NCI-H460 (cell line): Measurements from ENCODE around the gene MROH7. TPM values are rescaled to one million over a fixed set of nuclear protein-coding genes. Genes with fewer than 3 reads are reported as not detected.
A peak's percentile ranks its signal among the peaks of the same experiment; 100 is the strongest.

Source experiments
- DNase-seq: peaks from one replicate; pipeline ENCODE4 v3.0.0-alpha.2; 2016; ENCODE audit warnings: low read depth; ENCODE audit errors: extremely low read depth
- total RNA-seq: library from RNA; depleted of rRNA; stranded (reverse); fragments of >200 nt; shearing (Covaris generic); gene quantifications from 2 replicates; pipeline ENCODE4 v1.2.3, GENCODE V29; 2014

Gene MROH7
- total RNA-seq, 1 experiment from 2014 or later, result not detected

GRCh38 chr1:54649130-54649898, 7.7 kb downstream of the MROH7 start:
- no peak for DNase-seq

GRCh38 chr1:54649921-54650320, 8.3 kb downstream of the MROH7 start:
- DNase-seq, result no peak

GRCh38 chr1:54650417-54650816, 8.8 kb downstream of the MROH7 start:
- DNase-seq, result no peak

DNA sequence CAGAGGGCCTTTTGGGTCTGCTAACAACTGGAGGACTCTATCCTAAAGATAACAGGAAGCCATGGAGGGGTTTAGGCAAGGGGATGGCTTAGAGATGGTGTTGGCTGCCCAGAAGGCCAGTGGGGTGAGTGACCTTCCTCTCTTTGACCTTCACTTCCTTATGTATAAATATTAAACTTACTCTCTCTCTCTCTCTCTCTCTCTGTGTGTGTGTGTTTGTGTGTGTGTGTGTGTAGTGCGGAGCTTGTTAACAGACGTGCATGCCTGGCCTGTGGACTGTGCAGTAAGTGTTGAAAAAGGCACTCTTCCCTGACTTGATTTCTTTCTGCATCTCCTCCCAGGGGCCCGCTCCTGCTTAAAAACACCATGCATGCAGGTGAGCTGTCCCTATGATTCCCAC, 10.0 kb downstream of the MROH7 start:
- DNase-seq, result no peak

- no peak for DNase-seq
These were observed 10.6 kb downstream of the MROH7 start for GRCh38 chr1:54652168-54652567.

DNA sequence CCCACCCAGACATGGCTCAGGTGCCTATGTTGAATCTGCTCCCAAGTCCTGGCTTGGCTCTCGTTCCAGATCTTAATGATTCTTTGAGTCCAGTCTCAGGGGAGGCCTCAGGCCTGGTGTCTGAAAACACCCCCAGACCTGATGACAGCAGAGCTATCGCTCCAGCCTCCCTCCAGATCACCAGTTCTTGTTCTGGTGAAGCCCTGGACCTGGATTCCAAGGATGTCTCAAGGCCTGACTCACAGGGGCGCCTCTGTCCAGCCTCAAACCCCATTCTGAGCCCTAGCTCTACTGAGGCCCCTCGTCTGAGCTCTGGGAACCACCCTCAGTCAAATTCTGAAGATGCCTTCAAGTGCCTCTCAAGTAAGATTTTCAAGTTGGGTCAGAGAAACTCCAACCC, 11.4 kb downstream of the MROH7 start:
- no peak for DNase-seq

DNA sequence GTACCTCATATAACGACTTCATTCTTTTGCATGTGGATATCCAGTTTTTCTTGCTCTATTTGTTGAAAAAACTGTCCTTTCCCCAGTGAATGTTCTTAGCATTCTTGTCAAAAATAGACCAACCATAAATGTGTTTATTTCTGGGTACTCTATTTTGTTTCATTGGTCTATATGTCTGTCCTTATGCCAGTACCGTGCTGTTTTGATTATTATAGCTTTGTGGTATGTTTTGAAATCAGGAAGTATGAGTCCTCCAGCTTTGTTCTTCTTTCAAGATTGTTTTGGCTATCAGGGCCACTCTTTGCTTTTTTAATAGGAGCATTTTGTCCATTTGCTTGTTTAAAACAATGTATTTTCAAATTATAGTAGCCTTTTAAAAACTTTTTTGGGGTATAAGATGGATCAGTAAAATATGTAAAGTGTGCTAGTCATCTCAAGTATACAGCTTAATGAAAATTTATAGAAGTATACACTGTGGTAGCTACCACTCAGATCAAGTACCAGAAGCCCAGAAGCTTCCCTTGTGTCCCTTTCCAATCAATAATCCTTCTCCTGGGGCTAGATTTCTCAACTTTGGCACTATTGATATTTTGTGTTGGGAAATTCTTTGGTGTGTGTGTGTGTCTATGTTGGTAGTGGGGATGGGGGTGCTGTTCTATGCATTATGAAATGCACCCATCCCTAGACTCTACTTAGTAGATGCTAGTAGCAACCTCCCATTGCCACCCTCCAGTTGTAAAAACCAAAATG, 16.8 kb downstream of the MROH7 start:
- DNase-seq, result no peak

DNA sequence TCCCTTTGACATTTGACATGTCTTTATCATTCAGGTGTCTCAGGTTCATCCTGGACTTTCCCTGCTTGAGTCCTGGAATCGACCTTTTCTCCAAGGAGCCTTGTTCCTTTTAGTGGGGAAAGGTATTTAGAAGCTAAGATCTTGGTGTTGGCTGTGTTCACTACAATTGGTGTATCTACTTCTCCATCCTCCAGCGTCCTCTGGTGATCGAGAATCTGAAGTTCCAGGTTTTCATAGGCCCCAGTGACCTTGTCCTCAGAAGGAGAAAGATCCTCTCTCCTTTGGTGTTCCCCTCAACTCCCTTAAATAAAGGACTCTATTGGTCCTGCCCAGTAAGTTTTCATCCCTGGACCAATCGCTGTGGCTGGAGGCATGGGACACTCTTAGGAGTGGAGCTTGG, 22.1 kb downstream of the MROH7 start:
- DNase-seq, result no peak

GRCh38 chr1:54664364-54664763, 22.8 kb downstream of the MROH7 start:
- DNase-seq, result no peak

DNA sequence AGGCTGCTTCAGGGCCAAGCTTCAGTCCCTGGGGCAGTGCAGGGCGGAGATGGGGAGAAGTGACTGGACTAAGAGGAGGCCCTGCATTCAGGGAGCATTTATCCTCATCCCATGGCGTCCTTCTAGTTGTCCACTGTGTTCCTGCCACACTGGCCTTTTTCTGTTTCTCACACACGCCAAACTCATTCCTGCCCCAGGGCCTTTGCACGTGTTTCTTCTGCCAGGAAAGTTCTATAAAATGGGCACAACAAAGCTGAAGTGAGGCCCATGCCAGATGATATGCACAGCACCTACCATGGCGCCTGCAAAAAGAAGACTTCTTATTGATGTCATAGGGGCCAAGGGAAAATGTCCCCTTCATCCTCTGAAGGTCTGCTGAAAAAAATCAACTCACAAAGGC, 24.3 kb downstream of the MROH7 start:
- DNase-seq, result no peak

- no peak for DNase-seq
These were observed 24.7 kb downstream of the MROH7 start for GRCh38 chr1:54666333-54666732.

DNA sequence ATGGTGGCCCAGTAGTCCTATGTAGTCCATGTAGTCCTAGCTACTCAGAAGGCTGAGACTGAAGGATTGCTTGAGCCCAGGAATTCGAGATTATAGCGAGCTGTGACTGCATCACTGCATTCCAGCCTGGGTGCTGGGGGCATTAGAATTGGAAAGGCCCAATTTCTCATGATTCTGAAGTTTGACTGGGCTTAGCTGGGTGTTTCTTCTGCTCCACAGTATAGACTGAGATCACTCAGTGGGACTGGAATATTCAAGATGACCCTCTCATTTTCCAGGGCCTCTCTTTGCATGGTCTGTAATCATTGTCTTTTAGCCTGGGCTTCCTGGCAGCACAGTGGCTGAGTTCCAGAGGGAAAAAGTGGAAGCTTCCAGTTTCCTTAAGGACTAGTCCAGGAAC, 26.2 kb downstream of the MROH7 start:
- DNase-seq, result no peak

GRCh38 chr1:54668567-54668966, 27.0 kb downstream of the MROH7 start:
- no peak for DNase-seq

GRCh38 chr1:54671985-54672608, 30.5 kb downstream of the MROH7 start:
- peak; percentile 31 for DNase-seq

DNA sequence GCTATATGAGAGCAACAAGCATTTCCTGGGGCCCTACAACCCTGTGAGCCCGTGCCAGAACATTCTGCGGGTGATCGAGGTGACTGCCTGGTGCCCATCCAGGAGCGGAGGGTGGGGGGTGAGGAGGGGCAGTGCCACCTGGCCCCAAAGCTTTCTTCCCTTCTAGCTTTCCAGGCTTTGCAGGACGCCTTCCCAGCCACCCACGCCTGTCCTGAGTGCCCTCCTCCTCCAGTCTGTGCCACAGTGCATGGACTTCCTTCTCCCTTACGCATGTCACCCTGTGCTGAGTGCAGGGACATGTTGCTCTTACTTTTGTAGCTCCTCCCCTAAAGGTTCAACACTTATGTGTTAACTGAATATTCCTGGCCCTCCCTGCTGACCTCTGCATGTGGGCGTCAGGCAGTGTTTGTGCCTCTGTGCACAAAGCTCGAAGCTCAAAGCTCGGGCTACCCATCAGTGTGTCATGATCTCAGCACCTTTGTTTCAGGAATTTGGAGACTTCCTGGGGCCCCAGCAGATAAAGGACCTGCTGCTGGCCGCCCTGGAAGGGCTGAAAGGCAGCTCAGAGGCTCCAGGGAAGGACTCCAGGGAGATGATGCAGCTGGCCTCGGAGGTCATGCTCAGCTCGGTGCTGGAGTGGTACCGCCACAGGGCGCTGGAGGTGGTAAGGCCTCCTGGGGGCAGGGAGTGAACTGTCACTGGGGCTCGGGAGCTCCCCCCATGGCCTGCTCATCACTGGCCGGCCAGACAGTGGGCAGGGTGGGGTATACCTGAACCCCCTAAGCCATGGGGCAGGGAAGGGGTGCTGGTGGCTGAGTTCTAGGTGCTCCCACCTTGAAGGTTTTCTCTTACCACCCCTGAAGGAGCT, 37.4 kb downstream of the MROH7 start:
- no peak for DNase-seq

DNA sequence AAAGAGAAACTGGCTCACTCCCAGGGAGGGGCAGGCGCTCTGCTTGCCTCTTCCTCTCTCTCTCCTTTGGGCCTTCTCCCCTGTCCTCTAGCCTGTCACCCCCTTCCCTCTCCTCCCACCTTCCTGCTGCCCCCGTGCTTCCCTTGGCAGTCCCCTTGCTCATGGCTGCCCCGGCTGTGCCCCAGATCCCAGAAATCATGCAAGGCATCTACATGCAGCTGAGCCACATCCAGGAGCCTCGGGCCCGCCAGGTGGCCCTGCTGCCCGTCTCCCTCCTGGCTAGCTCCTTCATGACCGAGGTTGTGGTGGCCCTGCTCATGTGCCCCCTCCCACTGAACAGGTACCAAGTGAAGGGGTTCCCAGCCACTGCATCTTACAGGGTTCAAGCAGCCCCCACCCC, 38.1 kb downstream of the MROH7 start:
- DNase-seq, result no peak

- no peak for DNase-seq
These were observed 38.8 kb downstream of the MROH7 start for GRCh38 chr1:54680387-54680786.

GRCh38 chr1:54681358-54681757, 39.8 kb downstream of the MROH7 start:
- DNase-seq, result no peak

DNA sequence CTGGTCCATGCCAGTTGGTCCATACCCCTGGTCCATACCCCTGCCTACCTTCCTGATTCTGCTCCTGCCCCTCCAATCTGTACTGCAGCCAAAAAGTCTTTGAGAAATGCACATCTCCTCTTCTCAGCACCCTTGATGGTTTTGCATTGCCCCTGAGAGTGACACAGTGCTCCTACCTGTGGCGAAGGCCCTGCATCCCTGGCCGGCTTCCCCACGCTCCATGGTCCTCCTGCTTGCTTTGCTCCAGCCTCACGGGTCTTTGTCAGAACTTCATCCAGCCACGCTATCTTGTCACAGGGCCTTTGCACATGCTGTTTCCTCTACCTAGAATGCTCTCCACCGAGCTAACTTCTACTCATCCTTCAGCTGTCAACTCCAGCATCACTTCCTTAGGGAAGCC, 41.9 kb downstream of the MROH7 start:
- no peak for DNase-seq

DNA sequence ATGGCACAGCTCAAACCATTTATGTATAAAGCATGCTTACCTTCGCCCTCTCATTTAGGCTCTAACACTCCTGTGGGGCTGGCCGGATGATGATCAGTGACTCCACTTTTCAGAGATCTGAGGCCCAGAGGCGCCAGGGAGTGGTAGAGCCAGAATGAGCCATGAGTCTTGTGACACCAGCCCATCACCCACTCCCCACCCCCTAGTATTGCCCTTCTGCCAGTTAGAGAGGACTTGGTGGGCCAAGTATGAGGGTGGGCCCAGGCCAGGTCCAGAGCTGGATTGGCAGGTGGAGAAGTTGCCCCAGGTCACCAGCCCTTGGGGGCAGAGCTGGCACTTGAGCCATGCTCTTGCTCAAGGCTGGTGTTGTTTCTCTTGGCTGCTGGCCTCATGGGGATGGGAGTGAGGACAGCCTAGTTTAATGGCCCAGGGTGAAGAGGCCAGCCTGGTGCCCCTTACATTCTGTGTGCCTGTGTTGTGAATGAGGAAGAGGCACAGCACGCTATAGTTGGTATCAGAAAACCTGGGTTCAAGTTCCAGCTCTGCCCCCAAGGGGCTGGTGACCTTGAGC, 43.8 kb downstream of the MROH7 start:
- no peak for DNase-seq

GRCh38 chr1:54686155-54686554, 44.6 kb downstream of the MROH7 start:
- no peak for DNase-seq
